ENCODE data around the gene CALCOCO2. TPM values are rescaled to one million over a fixed set of nuclear protein-coding genes. Genes with fewer than 3 reads are reported as not detected.
"Not testable (repeated sequence)": the region's sequence is repeated elsewhere in the genome, so short reads cannot be mapped to it uniquely, and the experiment has no call there.

Gene CALCOCO2
- total and polyA plus RNA-seq, 2 of the 13 experiments (the other 11 are each of a cell fraction or from before 2014, with no cell fraction given), result 72.9 to 111 TPM

DNA sequence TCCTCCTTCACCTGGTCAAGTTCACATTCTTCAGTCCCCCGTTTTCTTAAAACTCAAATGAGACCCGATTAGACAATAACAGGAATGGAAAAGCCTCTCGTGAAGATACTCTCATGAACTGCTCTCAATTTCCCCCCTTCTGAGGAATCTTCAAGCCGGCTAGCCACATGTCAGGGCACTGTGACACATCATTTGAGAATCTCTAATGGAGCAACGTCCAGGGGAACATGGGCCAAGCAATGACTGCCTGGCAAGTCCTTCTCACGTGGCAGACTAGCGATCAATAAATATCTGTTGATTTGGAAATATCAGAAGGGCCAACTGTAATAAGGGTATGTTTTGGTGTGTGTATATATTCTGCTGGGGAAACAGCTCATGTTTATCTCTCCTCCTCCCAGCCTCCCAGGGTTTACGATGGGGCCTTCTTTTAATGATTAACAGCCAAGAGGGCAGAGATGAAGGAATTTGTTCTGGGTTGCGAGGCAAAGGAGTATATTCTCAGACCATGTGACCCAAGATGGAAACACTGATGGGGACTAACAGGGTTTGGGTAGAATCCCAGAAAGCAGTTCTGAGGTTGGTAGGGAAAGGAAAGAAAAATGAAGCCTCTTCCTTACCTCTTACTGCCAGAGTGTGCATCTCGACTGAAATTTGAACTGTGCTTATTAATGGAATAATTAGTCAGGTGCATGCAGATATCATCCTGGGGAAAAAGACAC lies 35.2 kb upstream of the CALCOCO2 start (continued):
- no peak for TF ChIP-seq GLI4 (CRISPR knock-in tag; IDR thresholded peaks at IDR 0.05; ENCODE audit: borderline replicate concordance)
- no peak for TF ChIP-seq SNRNP70 (IDR thresholded peaks at IDR 0.05; ENCODE audit: low read depth, low read length)
- no peak for TF ChIP-seq ZFP1 (CRISPR knock-in tag; IDR thresholded peaks at IDR 0.05)
- TF ChIP-seq SMAD3 (CRISPR knock-in tag; IDR thresholded peaks at IDR 0.05), result peak; percentile 93; the same call in 1 of the 2 replicates
- TF ChIP-seq ZNF788 (CRISPR knock-in tag; IDR thresholded peaks at IDR 0.05; ENCODE audit: borderline replicate concordance), result no peak
- no peak for TF ChIP-seq ISL2 (CRISPR knock-in tag; IDR thresholded peaks at IDR 0.05)
- peak; percentile 73 for TF ChIP-seq TBX2 (CRISPR knock-in tag; IDR thresholded peaks at IDR 0.05; ENCODE audit: borderline replicate concordance)
- no peak for TF ChIP-seq ZNF276 (CRISPR knock-in tag; IDR thresholded peaks at IDR 0.05; ENCODE audit: low read depth)
- no peak; the same call in 1 of the 2 replicates for TF ChIP-seq ZNF619 (CRISPR knock-in tag; IDR thresholded peaks at IDR 0.05)
- no peak for TF ChIP-seq MTF2 (CRISPR knock-in tag; IDR thresholded peaks at IDR 0.05; ENCODE audit: borderline replicate concordance)

- peak overlapping the region; percentile 67 for H3K27ac ChIP-seq (ENCODE audit: extremely low read length, insufficient read depth, low read length)
- intact Hi-C loops (cut with micrococcal nuclease; ENCODE audit: unreplicated experiment); H3K9me3 ChIP-seq (ENCODE audit: low read length); H4K20me1 ChIP-seq (ENCODE audit: insufficient read depth, low read length); ATAC-seq; BruUV-seq (replicated peaks); H3K79me2 ChIP-seq (ENCODE audit: insufficient read depth, low read length); in situ Hi-C loops (cut with HindIII; ENCODE audit: extremely low pct_ligation_motif_present, low pct_unique_long_range_greater_than_20kb); FAIRE-seq; CTCF ChIA-PET (ENCODE audit: low intra/inter-chr PET ratio, low total read pairs); DNase-seq (ENCODE audit: low spot score); H2AFZ ChIP-seq (ENCODE audit: low read length); H3K36me3 ChIP-seq (replicated peaks in 1 of 2; ENCODE audit: control insufficient read depth in 1 of 2, insufficient read depth in 2 of 2, low read length in 2 of 2); H3K27me3 ChIP-seq (ENCODE audit: control insufficient read depth in 1 of 2, insufficient read depth in 2 of 2, low read length in 2 of 2): not testable (repeated sequence)
- POLR2A ChIA-PET, result interaction anchor here (0.9 to 2.9 kb wide), 8 partner anchors 8 to 748 kb away, joined by 3 to 24 read pairs (median 6); partner anchors contain the start of genes ATP5MC1 and NFE2L1
- peak overlapping the region; percentile 64 for H3K4me2 ChIP-seq (ENCODE audit: low read depth, low read length)
- H3K4me3 ChIP-seq (replicated peaks in 1 of 3; ENCODE audit: insufficient read depth in 1 of 3, low read depth in 2 of 3, low read length in 3 of 3), result peak overlapping the region in 1 of 3 experiments; percentile 38; a peak in 1 of 6 replicates
- H3K4me1 ChIP-seq (ENCODE audit: insufficient read depth, low read length), result peaks cover 100% of the 10 kb centered on the region
- whole genome bisulfite sequencing (ENCODE audit: low lambda C conversion rate), result 22% methylated on average over 6 of the region's 6 CpGs
- H3K9ac ChIP-seq (ENCODE audit: insufficient read depth, low read depth, low read length), result peak overlapping the region; percentile 33; the same call in 1 of the 2 replicates
- TF ChIP-seq JUN (CRISPR knock-in tag; IDR thresholded peaks at IDR 0.05), result 0 out of 2 replicates have a peak, but pooled peaks have one; percentile 7
- TF ChIP-seq ARID2 (CRISPR knock-in tag; IDR thresholded peaks at IDR 0.05; ENCODE audit: borderline replicate concordance), result peak; percentile 76; the same call in 1 of the 2 replicates
- 0 out of 2 replicates have a peak, but pooled peaks have one; percentile 7 for TF ChIP-seq TBX2 (CRISPR knock-in tag; IDR thresholded peaks at IDR 0.05; ENCODE audit: borderline replicate concordance)
- TF ChIP-seq ZMYM2 (CRISPR knock-in tag; IDR thresholded peaks at IDR 0.05), result peak; percentile 39; the same call in 1 of the 2 replicates
- TF ChIP-seq ZNF629 (CRISPR knock-in tag; conservative IDR thresholded peaks at IDR 0.05), result peak; percentile 2; the same call in 1 of the 2 replicates
- peak; percentile 43; the same call in 1 of the 2 replicates for TF ChIP-seq ZNF772 (CRISPR knock-in tag; IDR thresholded peaks at IDR 0.05)
- peak; percentile 25 for TF ChIP-seq FOXC1 (CRISPR knock-in tag; IDR thresholded peaks at IDR 0.05; ENCODE audit: borderline replicate concordance)
- 0 out of 2 replicates have a peak, but pooled peaks have one; percentile 37 for TF ChIP-seq ZNF253 (CRISPR knock-in tag; IDR thresholded peaks at IDR 0.05; ENCODE audit: borderline replicate concordance)
- TF ChIP-seq BORCS8-MEF2B (CRISPR knock-in tag; IDR thresholded peaks at IDR 0.05), result peak; percentile 34; the same call in 1 of the 2 replicates
- TF ChIP-seq PHF8 (CRISPR knock-in tag; IDR thresholded peaks at IDR 0.05), result 0 out of 2 replicates have a peak, but pooled peaks have one; percentile 6
- peak; percentile 37; the same call in 1 of the 2 replicates for TF ChIP-seq ZNF782 (CRISPR knock-in tag; IDR thresholded peaks at IDR 0.05; ENCODE audit: borderline replicate concordance)
These were observed 34.7 kb upstream of the CALCOCO2 start for GRCh38 chr17:48796163-48796522.
